ENCODE measurements around the gene SLC6A11.

The SLC6A11 gene

GRCh38 chr3:10954740-10955139, 138.7 kb downstream of the SLC6A11 start:
- no peak for DNase-seq (ENCODE audit: low read depth)

- DNase-seq (ENCODE audit: low read depth) = no peak
Measured at GRCh38 chr3:10955711-10956453, 139.9 kb downstream of the SLC6A11 start.

GRCh38 chr3:10956531-10956930, 140.5 kb downstream of the SLC6A11 start:
- no peak for DNase-seq (ENCODE audit: low read depth)

GRCh38 chr3:10956986-10957385, 141.0 kb downstream of the SLC6A11 start:
- no peak for DNase-seq (ENCODE audit: low read depth)

- DNase-seq (ENCODE audit: low read depth) = peak; percentile 10
Measured at GRCh38 chr3:10957976-10958749, 142.1 kb downstream of the SLC6A11 start.

- DNase-seq (ENCODE audit: low read depth) = no peak
Measured at GRCh38 chr3:10960255-10960654, 144.2 kb downstream of the SLC6A11 start.

- DNase-seq (ENCODE audit: low read depth) = no peak
Measured at GRCh38 chr3:10961921-10962320, 145.9 kb downstream of the SLC6A11 start.

GRCh38 chr3:10962481-10963036, 146.5 kb downstream of the SLC6A11 start:
- no peak for DNase-seq (ENCODE audit: low read depth)

- DNase-seq (ENCODE audit: low read depth) = peak; percentile 47
Measured at GRCh38 chr3:10964537-10965167, 148.6 kb downstream of the SLC6A11 start.

GRCh38 chr3:10968401-10968800, 152.4 kb downstream of the SLC6A11 start:
- no peak for DNase-seq (ENCODE audit: low read depth)

- no peak for DNase-seq (ENCODE audit: low read depth)
Measured at GRCh38 chr3:10970306-10970960, 154.4 kb downstream of the SLC6A11 start.

GRCh38 chr3:10972072-10972782, 156.2 kb downstream of the SLC6A11 start:
- no peak for DNase-seq (ENCODE audit: low read depth)

- no peak for DNase-seq (ENCODE audit: low read depth)
Measured at GRCh38 chr3:10973046-10973595, 157.1 kb downstream of the SLC6A11 start.

- DNase-seq (ENCODE audit: low read depth) = no peak
Measured at GRCh38 chr3:10974131-10974530, 158.1 kb downstream of the SLC6A11 start.

GRCh38 chr3:10974746-10975375, 158.8 kb downstream of the SLC6A11 start:
- no peak for DNase-seq (ENCODE audit: low read depth)

- DNase-seq (ENCODE audit: low read depth) = no peak
Measured at GRCh38 chr3:10975695-10976234, 159.7 kb downstream of the SLC6A11 start.

- no peak for DNase-seq (ENCODE audit: low read depth)
Measured at GRCh38 chr3:10976770-10977169, 160.7 kb downstream of the SLC6A11 start.

- peak; percentile 32 for DNase-seq (ENCODE audit: low read depth)
Measured at GRCh38 chr3:10977892-10978510, 162.0 kb downstream of the SLC6A11 start.

GRCh38 chr3:10978956-10979355, 162.9 kb downstream of the SLC6A11 start:
- DNase-seq (ENCODE audit: low read depth) = no peak

- no peak for DNase-seq (ENCODE audit: low read depth)
Measured at GRCh38 chr3:10980312-10980711, 164.3 kb downstream of the SLC6A11 start.
